ENCODE results near the gene PRX. TPM values are rescaled to one million over a fixed set of nuclear protein-coding genes. Genes with fewer than 3 reads are reported as not detected.

PRX gene
- total and polyA plus RNA-seq, 2 of the 13 experiments (the other 11 are each of a cell fraction or from before 2014, with no cell fraction given): 0.66 TPM

DNA sequence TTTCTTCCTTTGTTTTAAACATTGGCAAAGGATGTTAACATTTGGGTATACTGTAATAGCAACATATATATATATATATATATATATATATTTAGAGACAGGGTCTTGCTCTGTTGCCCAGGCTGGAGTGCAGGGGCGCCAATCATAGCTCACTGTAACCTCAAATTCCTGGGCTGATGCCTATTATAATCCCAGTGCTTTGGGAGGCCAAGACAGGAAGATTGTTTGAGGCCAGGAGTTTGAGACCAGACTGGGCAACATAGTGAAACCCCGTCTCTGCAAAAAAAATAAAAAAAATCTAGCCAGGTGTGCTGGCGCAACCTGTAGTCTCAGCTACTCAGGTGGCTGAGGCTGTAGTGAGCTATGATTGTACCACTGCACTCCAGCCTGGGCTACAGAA lies 47.0 kb upstream of the PRX start:
- POLR2A ChIA-PET: interaction anchor here (1.0 kb wide), 1 partner anchor 19 kb away, joined by 3 read pairs; no protein-coding TSS in a partner anchor
- DNase-seq (ENCODE audit: low spot score) (no peak), ATAC-seq (no peak), FAIRE-seq (no peak)
- 0 out of 5 replicates have a peak, but pooled peaks cover 0 to 2% of the 10 kb centered on the region in 2 experiments for H3K36me3 ChIP-seq (replicated peaks in 1 of 2; ENCODE audit: control insufficient read depth in 1 of 2, insufficient read depth in 2 of 2, low read length in 2 of 2)
- TF ChIP-seq, protein P1, sequence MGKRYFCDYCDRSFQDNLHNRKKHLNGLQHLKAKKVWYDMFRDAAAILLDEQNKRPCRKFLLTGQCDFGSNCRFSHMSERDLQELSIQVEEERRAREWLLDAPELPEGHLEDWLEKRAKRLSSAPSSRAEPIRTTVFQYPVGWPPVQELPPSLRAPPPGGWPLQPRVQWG (CRISPR knock-in tag; IDR thresholded peaks at IDR 0.05; ENCODE audit: borderline replicate concordance, low read depth): no peak
- TF ChIP-seq RFX3 (CRISPR knock-in tag; IDR thresholded peaks at IDR 0.05) (no peak), ZNF101 (CRISPR knock-in tag; IDR thresholded peaks at IDR 0.05; ENCODE audit: borderline replicate concordance, low read depth) (no peak), SMC3 (IDR thresholded peaks at IDR 0.05; ENCODE audit: low read length) (no peak), TAF1 (CRISPR knock-in tag; IDR thresholded peaks at IDR 0.05) (no peak), MTA3 (CRISPR knock-in tag; IDR thresholded peaks at IDR 0.05) (no peak), ZNF589 (CRISPR knock-in tag; conservative IDR thresholded peaks at IDR 0.05) (no peak), ZNF557 (CRISPR knock-in tag; IDR thresholded peaks at IDR 0.05) (no peak), SOX13 (IDR thresholded peaks at IDR 0.05) (no peak), SOX13 (CRISPR knock-in tag; conservative IDR thresholded peaks at IDR 0.05 in 1 of 2, IDR thresholded peaks at IDR 0.05 in 1 of 2) (no peak)
- BruUV-seq (replicated peaks): no TSS peak
- H3K9me3 ChIP-seq (ENCODE audit: low read length): no peaks in the 10 kb centered on the region
- no peaks in the 10 kb centered on the region for H3K79me2 ChIP-seq (ENCODE audit: insufficient read depth, low read length)
- no peak overlapping the region for H3K9ac ChIP-seq (ENCODE audit: insufficient read depth, low read depth, low read length)
- in situ Hi-C loops (cut with HindIII; ENCODE audit: extremely low pct_ligation_motif_present, low pct_unique_long_range_greater_than_20kb): no loop called here
- H4K20me1 ChIP-seq (ENCODE audit: insufficient read depth, low read length): no peaks in the 10 kb centered on the region
- CTCF ChIA-PET (ENCODE audit: low intra/inter-chr PET ratio, low total read pairs): no interaction called here
- no peak overlapping the region for H3K27ac ChIP-seq (ENCODE audit: extremely low read length, insufficient read depth, low read length)
- no peak overlapping the region for H3K4me3 ChIP-seq (replicated peaks in 1 of 3; ENCODE audit: insufficient read depth in 1 of 3, low read depth in 2 of 3, low read length in 3 of 3)
- 99% methylated on average over 3 of the region's 3 CpGs for whole genome bisulfite sequencing (ENCODE audit: low lambda C conversion rate)
- no peak overlapping the region for H2AFZ ChIP-seq (ENCODE audit: low read length)
- peaks cover 40% of the 10 kb centered on the region for H3K4me1 ChIP-seq (ENCODE audit: insufficient read depth, low read length)
- H3K27me3 ChIP-seq (ENCODE audit: control insufficient read depth in 1 of 2, insufficient read depth in 2 of 2, low read length in 2 of 2): no peaks in the 10 kb centered on the region; a peak in 1 of 5 replicates
- intact Hi-C loops (cut with micrococcal nuclease; ENCODE audit: unreplicated experiment): loop anchor here (10.0 kb wide), 1 partner anchor 65 kb away; no protein-coding TSS in a partner anchor
- H3K4me2 ChIP-seq (ENCODE audit: low read depth, low read length): no peak overlapping the region

DNA sequence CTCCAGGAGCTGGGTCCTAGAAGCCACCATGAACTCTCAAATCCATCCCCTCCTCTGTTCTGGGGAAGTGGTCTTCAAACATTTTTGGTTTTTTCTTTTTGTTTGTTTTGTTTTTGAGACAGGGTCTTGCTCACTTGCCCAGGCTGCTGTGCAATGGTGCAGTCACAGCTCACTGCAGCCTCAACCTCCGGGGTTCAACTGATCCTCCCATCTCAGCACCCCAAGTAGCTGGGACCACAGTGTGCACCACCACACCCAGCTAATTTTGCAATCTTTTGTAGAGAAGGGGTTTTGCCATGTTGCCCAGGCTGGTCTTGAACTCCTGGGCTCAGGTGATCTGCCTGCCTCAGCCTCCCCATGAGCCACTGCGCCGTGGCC lies 45.4 kb upstream of the PRX start:
- BruUV-seq (replicated peaks): no TSS peak
- ChIA-PET CTCF (ENCODE audit: low intra/inter-chr PET ratio, low total read pairs) (no interaction called here), POLR2A (no interaction called here)
- Histone ChIP-seq H3K9ac (ENCODE audit: insufficient read depth, low read depth, low read length) (no peak overlapping the region), H3K79me2 (ENCODE audit: insufficient read depth, low read length) (no peaks in the 10 kb centered on the region), H3K9me3 (ENCODE audit: low read length) (no peaks in the 10 kb centered on the region), H3K36me3 (replicated peaks in 1 of 2; ENCODE audit: control insufficient read depth in 1 of 2, insufficient read depth in 2 of 2, low read length in 2 of 2) (0 out of 5 replicates have a peak, but pooled peaks cover 0 to 2% of the 10 kb centered on the region in 2 experiments), H3K27me3 (ENCODE audit: control insufficient read depth in 1 of 2, insufficient read depth in 2 of 2, low read length in 2 of 2) (no peaks in the 10 kb centered on the region), H3K27ac (ENCODE audit: extremely low read length, insufficient read depth, low read length) (no peak overlapping the region), H2AFZ (ENCODE audit: low read length) (no peak overlapping the region), H3K4me1 (ENCODE audit: insufficient read depth, low read length) (peaks cover 27% of the 10 kb centered on the region), H3K4me3 (replicated peaks in 1 of 3; ENCODE audit: insufficient read depth in 1 of 3, low read depth in 2 of 3, low read length in 3 of 3) (no peak overlapping the region), H4K20me1 (ENCODE audit: insufficient read depth, low read length) (no peaks in the 10 kb centered on the region), H3K4me2 (ENCODE audit: low read depth, low read length) (no peak overlapping the region)
- 100% methylated on average over 3 of the region's 3 CpGs for WGBS (ENCODE audit: low lambda C conversion rate)
- no peak for DNase-seq (ENCODE audit: low spot score)
- intact Hi-C loops (cut with micrococcal nuclease; ENCODE audit: unreplicated experiment) (no loop called here), in situ Hi-C loops (cut with HindIII; ENCODE audit: extremely low pct_ligation_motif_present, low pct_unique_long_range_greater_than_20kb) (no loop called here)
- FAIRE-seq: no peak
- no peak for ATAC-seq
- no peak for TF ChIP-seq KLF16 (CRISPR knock-in tag; IDR thresholded peaks at IDR 0.05)
- TF ChIP-seq, protein P2, sequence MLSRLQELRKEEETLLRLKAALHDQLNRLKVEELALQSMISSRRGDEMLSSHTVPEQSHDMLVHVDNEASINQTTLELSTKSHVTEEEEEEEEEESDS (CRISPR knock-in tag; IDR thresholded peaks at IDR 0.05; ENCODE audit: borderline replicate concordance): no peak
- no peak for TF ChIP-seq NCOA2 (CRISPR knock-in tag; IDR thresholded peaks at IDR 0.05)
- TF ChIP-seq, protein P3, sequence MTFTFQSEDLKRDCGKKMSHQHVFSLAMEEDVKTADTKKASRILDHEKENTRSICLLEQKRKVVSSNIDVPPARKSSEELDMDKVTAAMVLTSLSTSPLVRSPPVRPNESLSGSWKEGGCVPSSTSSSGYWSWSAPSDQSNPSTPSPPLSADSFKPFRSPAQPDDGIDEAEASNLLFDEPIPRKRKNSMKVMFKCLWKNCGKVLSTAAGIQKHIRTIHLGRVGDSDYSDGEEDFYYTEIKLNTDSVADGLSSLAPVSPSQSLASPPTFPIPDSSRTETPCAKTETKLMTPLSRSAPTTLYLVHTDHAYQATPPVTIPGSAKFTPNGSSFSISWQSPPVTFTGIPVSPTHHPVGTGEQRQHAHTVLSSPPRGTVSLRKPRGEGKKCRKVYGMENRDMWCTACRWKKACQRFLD (CRISPR knock-in tag; IDR thresholded peaks at IDR 0.05; ENCODE audit: borderline replicate concordance): no peak
- no peak for TF ChIP-seq BRCA1 (CRISPR knock-in tag; IDR thresholded peaks at IDR 0.05)
- no peak for TF ChIP-seq TEAD3 (CRISPR knock-in tag; optimal IDR thresholded peaks at IDR 0.05; ENCODE audit: borderline replicate concordance)
- no peak for TF ChIP-seq ZNF709 (CRISPR knock-in tag; IDR thresholded peaks at IDR 0.05)
- TF ChIP-seq ZNF772 (CRISPR knock-in tag; IDR thresholded peaks at IDR 0.05): no peak

Data from HepG2 (cell line).